ENCODE data around the gene ELK4.
A peak's percentile ranks its signal among the peaks of the same experiment; 100 is the strongest.

ELK4 gene

GRCh38 chr1:205598841-205599668 lies 32.8 kb downstream of the ELK4 start:
- DNase-seq (ENCODE audit: extremely low read depth in 1 of 2, low read depth in 1 of 2), result no peak

- no peak for DNase-seq (ENCODE audit: extremely low read depth in 1 of 2, low read depth in 1 of 2)
Measured at GRCh38 chr1:205597691-205598314, 34.0 kb downstream of the ELK4 start.

GRCh38 chr1:205596876-205597275 lies 34.9 kb downstream of the ELK4 start:
- DNase-seq (ENCODE audit: extremely low read depth in 1 of 2, low read depth in 1 of 2), result no peak

- DNase-seq (ENCODE audit: extremely low read depth in 1 of 2, low read depth in 1 of 2), result no peak
Measured at GRCh38 chr1:205595861-205596260, 36.0 kb downstream of the ELK4 start.

- DNase-seq (ENCODE audit: extremely low read depth in 1 of 2, low read depth in 1 of 2), result no peak
Measured at GRCh38 chr1:205595435-205595834, 36.4 kb downstream of the ELK4 start.

- DNase-seq (ENCODE audit: extremely low read depth in 1 of 2, low read depth in 1 of 2), result no peak
Measured at GRCh38 chr1:205594846-205595245, 37.0 kb downstream of the ELK4 start.

GRCh38 chr1:205593967-205594366 lies 37.8 kb downstream of the ELK4 start:
- DNase-seq (ENCODE audit: extremely low read depth in 1 of 2, low read depth in 1 of 2), result no peak

GRCh38 chr1:205593532-205593931 lies 38.3 kb downstream of the ELK4 start:
- no peak for DNase-seq (ENCODE audit: extremely low read depth in 1 of 2, low read depth in 1 of 2)

GRCh38 chr1:205592443-205593003 lies 39.3 kb downstream of the ELK4 start:
- no peak for DNase-seq (ENCODE audit: extremely low read depth in 1 of 2, low read depth in 1 of 2)

GRCh38 chr1:205591522-205592351 lies 40.1 kb downstream of the ELK4 start:
- peak; percentile 68 to 84 for DNase-seq (ENCODE audit: extremely low read depth in 1 of 2, low read depth in 1 of 2)

GRCh38 chr1:205590777-205591513 lies 40.9 kb downstream of the ELK4 start:
- no peak for DNase-seq (ENCODE audit: extremely low read depth in 1 of 2, low read depth in 1 of 2)

- no peak for DNase-seq (ENCODE audit: extremely low read depth in 1 of 2, low read depth in 1 of 2)
Measured at GRCh38 chr1:205590457-205590768, 41.4 kb downstream of the ELK4 start.

GRCh38 chr1:205589618-205590456 lies 42.0 kb downstream of the ELK4 start:
- DNase-seq (ENCODE audit: extremely low read depth in 1 of 2, low read depth in 1 of 2), result no peak

- DNase-seq (ENCODE audit: extremely low read depth in 1 of 2, low read depth in 1 of 2), result no peak
Measured at GRCh38 chr1:205589046-205589445, 42.8 kb downstream of the ELK4 start.

- DNase-seq (ENCODE audit: extremely low read depth in 1 of 2, low read depth in 1 of 2), result no peak
Measured at GRCh38 chr1:205588636-205589035, 43.2 kb downstream of the ELK4 start.

GRCh38 chr1:205587581-205587980 lies 44.2 kb downstream of the ELK4 start:
- DNase-seq (ENCODE audit: extremely low read depth in 1 of 2, low read depth in 1 of 2), result no peak

- no peak for DNase-seq (ENCODE audit: extremely low read depth in 1 of 2, low read depth in 1 of 2)
Measured at GRCh38 chr1:205585835-205586785, 45.7 kb downstream of the ELK4 start.

GRCh38 chr1:205585169-205585834 lies 46.5 kb downstream of the ELK4 start:
- DNase-seq (ENCODE audit: extremely low read depth in 1 of 2, low read depth in 1 of 2), result no peak

All from activated CD8-positive, alpha-beta memory T cell treated with anti-CD3 and anti-CD28 coated beads for 1 hour (primary cell).